Testis (tissue), 3 donors: ENCODE results near the gene DOK6. TPM values are rescaled to one million over a fixed set of nuclear protein-coding genes. Genes with fewer than 3 reads are reported as not detected.

Experiments
- DNase-seq: peaks from one replicate; pipeline ENCODE4 v3.0.0-alpha.2; 2019
- H3K27ac ChIP-seq, 2 donors: fragments of 200-600 bp; sonication (generic); one replicate each; pipeline ENCODE4 v1.5.1; 2019
- H3K27me3 ChIP-seq: fragments of 200-600 bp; sonication (generic); one replicate; pipeline ENCODE4 v1.5.1; 2019
- H3K36me3 ChIP-seq: fragments of 200-600 bp; sonication (generic); one replicate; pipeline ENCODE4 v1.5.1; 2017; ENCODE audit warnings: low read depth; ENCODE audit errors: missing control alignments
- H3K4me1 ChIP-seq: fragments of 200-600 bp; sonication (generic); one replicate; pipeline ENCODE4 v1.5.1; 2019
- H3K4me3 ChIP-seq, 2 donors: fragments of 200-600 bp; sonication (generic); one replicate each; pipeline ENCODE4 v1.5.1; 2017 to 2019
- H3K9me3 ChIP-seq: fragments of 200-600 bp; sonication (generic); one replicate; pipeline ENCODE4 v1.5.1; 2017
- POLR2A ChIP-seq: fragments of 450-650 bp; IDR thresholded peaks from one replicate; pipeline ENCODE4 v1.6.1; 2017; ENCODE audit warnings: antibody characterized with exemption, mild to moderate bottlenecking, moderate library complexity
- WGBS, 2 donors: methylation state at CpG; one replicate each; pipeline ENCODE4 v1.1.5; 2018; 5-methylcytosine and 5-hydroxymethylcytosine counted together
- intact Hi-C: fragments of 100-400 bp; cut with DNase I; formaldehyde crosslinking; loops from one replicate; pipeline ENCODE4 v1.15.1; 2023; ENCODE audit warnings: low total_unique reads
- polyA plus RNA-seq: library from polyadenylated mRNA; stranded (reverse); fragments of 350-450 nt; fragmentation: Illumina TruSeq; extraction: RNeasy Lipid Tissue Mini Kit (QIAGEN cat#74804); gene quantifications from one replicate; pipeline ENCODE4 v1.2.3, GENCODE V29; 2014; ENCODE audit warnings: low read depth, low replicate concordance; ENCODE audit not compliant: insufficient read depth
- total RNA-seq, 2 donors: library from RNA; depleted of rRNA; stranded (reverse); fragments of >200 nt; gene quantifications; one replicate each; pipeline ENCODE4 v1.2.3, GENCODE V29; 2016
- TF ChIP-seq, protein P1 (sequence below), 3 experiments: fragments of 450-650 bp in 2 of 3; fragments of 200-600 bp in 1 of 3; sonication (generic) in 1 of 3; IDR thresholded peaks; one replicate each; pipeline ENCODE4 v1.5.1; 2016 to 2019; ENCODE audit warnings: antibody characterized with exemption in 3 of 3, mild to moderate bottlenecking in 2 of 3, moderate library complexity in 1 of 3

DOK6 gene
- total and polyA plus RNA-seq, 3 donors from 2014 or later = 0.71 to 11.1 (median 8.5) TPM

DNA sequence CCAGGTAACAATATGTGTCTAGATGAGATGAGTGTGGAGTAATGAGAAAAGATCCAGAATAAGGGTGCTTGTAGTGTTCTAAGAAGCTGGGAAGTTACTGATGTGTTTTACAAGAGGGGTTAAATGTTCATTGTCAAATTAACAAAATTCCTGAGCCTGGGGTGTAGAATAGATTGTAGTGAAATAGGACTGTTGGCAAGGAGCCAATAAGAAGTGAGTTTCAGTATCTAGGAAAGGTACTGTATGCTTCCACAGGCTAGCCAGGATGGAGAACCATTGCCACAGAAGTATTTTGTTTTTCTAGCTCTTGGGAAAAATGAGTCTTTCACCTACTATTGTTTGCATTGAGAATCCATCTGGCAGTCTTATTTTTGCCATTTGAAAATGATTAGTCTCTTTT is 10.5 kb downstream of the DOK6 start:
- no peak for DNase-seq
- intact Hi-C loops = no loop called here
- TF ChIP-seq POLR2A = no peak
- TF ChIP-seq, protein P1, sequence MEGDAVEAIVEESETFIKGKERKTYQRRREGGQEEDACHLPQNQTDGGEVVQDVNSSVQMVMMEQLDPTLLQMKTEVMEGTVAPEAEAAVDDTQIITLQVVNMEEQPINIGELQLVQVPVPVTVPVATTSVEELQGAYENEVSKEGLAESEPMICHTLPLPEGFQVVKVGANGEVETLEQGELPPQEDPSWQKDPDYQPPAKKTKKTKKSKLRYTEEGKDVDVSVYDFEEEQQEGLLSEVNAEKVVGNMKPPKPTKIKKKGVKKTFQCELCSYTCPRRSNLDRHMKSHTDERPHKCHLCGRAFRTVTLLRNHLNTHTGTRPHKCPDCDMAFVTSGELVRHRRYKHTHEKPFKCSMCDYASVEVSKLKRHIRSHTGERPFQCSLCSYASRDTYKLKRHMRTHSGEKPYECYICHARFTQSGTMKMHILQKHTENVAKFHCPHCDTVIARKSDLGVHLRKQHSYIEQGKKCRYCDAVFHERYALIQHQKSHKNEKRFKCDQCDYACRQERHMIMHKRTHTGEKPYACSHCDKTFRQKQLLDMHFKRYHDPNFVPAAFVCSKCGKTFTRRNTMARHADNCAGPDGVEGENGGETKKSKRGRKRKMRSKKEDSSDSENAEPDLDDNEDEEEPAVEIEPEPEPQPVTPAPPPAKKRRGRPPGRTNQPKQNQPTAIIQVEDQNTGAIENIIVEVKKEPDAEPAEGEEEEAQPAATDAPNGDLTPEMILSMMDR (IDR thresholded peaks at IDR 0.05) = no peak

DNA sequence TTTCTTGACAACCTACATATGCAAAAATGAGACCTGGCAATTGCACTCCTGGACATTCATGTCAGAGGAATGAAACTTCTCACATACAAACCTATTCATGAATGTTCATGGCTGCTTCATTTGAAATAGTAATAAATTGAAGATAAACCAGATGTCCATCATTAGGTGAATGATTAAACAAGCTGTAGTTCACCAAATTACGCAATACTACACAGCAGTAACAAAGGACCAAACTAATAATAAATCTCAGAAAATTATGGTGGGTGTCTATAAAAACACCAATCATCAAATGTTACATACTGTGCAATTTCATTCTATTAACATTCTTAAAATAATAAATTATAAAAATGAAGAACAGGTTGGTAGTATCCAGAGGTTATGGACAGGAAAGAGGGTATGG is 13.5 kb downstream of the DOK6 start:
- Histone ChIP-seq H3K36me3 (no peaks in the 10 kb centered on the region), H3K9me3 (no peaks in the 10 kb centered on the region), H3K27me3 (no peaks in the 10 kb centered on the region), H3K27ac (no peak overlapping the region), H3K4me3 (no peak overlapping the region), H3K4me1 (no peaks in the 10 kb centered on the region)
- 97 to 100% methylated on average over 1 of the region's 1 CpG for WGBS, 2 donors
- no peak for DNase-seq
- intact Hi-C loops = no loop called here
- TF ChIP-seq POLR2A = no peak
- TF ChIP-seq, protein P1 (IDR thresholded peaks at IDR 0.05) = no peak

More for the DNA sequence above, 10.5 kb downstream of the DOK6 start:
- Histone ChIP-seq H3K4me3 (no peak overlapping the region), H3K27ac (no peak overlapping the region), H3K27me3 (no peaks in the 10 kb centered on the region), H3K4me1 (no peaks in the 10 kb centered on the region), H3K36me3 (no peaks in the 10 kb centered on the region), H3K9me3 (no peaks in the 10 kb centered on the region)

DNA sequence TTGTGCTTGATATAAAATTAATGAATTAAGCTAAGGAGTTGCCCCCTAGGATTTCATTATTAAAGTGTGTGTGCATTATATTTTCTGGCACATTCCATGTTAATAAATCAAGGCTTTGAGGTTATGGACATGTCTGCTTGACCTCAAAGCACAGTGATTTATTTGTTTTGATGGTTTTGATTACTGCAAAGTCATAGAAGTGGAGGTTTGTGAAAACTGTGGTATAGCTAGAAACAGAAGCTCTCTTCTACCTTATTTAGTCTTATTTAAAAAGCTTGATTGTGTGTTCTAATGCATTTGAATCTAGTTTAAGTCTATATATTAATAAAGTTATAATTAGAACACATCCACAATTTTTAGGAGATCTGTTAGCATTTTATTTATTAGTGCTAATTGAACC is 32.2 kb downstream of the DOK6 start:
- DNase-seq = no peak
- intact Hi-C loops = no loop called here
- Histone ChIP-seq H3K4me3 (no peak overlapping the region), H3K27me3 (no peaks in the 10 kb centered on the region), H3K9me3 (no peaks in the 10 kb centered on the region), H3K4me1 (no peaks in the 10 kb centered on the region), H3K36me3 (no peaks in the 10 kb centered on the region), H3K27ac (no peak overlapping the region)
- TF ChIP-seq, protein P1 (IDR thresholded peaks at IDR 0.05) = no peak
- no peak for TF ChIP-seq POLR2A

DNA sequence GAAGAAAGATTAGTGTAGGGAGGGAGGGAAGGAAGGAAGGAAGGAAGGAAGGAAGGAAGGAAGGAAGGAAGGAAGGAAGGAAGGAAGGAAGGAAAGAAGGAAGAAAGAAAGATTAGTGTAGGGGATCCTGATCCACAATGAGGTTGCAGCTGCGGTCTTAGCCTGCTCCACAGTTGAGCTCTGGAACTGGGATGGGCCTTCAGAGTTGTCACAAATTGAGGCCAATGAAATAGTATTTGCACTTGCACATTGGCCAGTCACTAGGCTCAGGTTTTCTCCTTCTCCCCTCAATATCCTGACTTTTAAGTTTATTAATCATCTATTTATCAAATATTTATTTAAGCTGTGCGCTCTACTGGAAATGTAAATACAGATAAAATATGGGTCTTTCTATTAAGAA is 34.3 kb downstream of the DOK6 start:
- no peaks in the 10 kb centered on the region for H3K9me3 ChIP-seq
- H3K36me3 ChIP-seq = no peaks in the 10 kb centered on the region
- no peak for DNase-seq
- no peak for TF ChIP-seq POLR2A
- TF ChIP-seq, protein P1 (IDR thresholded peaks at IDR 0.05) = no peak
- H3K27ac ChIP-seq = no peak overlapping the region
- no peaks in the 10 kb centered on the region for H3K4me1 ChIP-seq
- 89 to 90% methylated on average over 2 of the region's 2 CpGs for WGBS, 2 donors
- H3K27me3 ChIP-seq = no peaks in the 10 kb centered on the region
- intact Hi-C loops = no loop called here
- H3K4me3 ChIP-seq = no peak overlapping the region

DNA sequence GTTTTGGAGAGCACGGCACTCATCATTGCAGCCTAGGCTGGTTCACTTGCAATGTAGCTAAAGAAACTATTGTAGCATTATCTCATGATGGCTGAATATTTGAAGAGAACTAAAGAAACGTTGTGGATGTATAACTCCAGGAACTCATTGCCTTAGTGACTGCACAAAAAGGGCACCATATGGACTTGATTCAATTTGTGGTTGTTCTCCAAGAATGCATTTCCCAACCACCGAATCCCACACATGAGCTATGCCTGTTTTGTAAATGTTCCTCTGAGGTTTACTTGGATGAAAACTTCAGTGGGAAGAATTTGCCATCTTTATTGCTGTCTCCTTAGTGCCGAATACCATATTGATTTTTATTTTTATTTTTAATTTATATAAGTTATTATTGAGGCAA is 43.5 kb downstream of the DOK6 start:
- Histone ChIP-seq H3K36me3 (no peaks in the 10 kb centered on the region), H3K27me3 (no peaks in the 10 kb centered on the region), H3K27ac (no peak overlapping the region), H3K4me1 (no peaks in the 10 kb centered on the region), H3K4me3 (no peak overlapping the region), H3K9me3 (no peaks in the 10 kb centered on the region)
- 79 to 82% methylated on average over 4 of the region's 4 CpGs for WGBS, 2 donors
- TF ChIP-seq POLR2A = no peak
- TF ChIP-seq, protein P1 (IDR thresholded peaks at IDR 0.05) = no peak
- DNase-seq = no peak
- intact Hi-C loops = no loop called here
